HG03103 (cell line): ENCODE measurements around the gene ACOT6.
"Not testable (repeated sequence)": the region's sequence is repeated elsewhere in the genome, so short reads cannot be mapped to it uniquely, and the experiment has no call there.

ENCODE experiments used
- ATAC-seq: cut with Tn5 transposase; IDR thresholded peaks from one replicate; pipeline ENCODE4 v1.9.1; 2021; ENCODE audit warnings: low read depth; ENCODE audit not compliant: unreplicated experiment

The ACOT6 gene

GRCh38 chr14:73637830-73638229, 25.5 kb downstream of the ACOT6 start:
- ATAC-seq: no peak

GRCh38 chr14:73640796-73641365, 28.6 kb downstream of the ACOT6 start:
- ATAC-seq: no peak

DNA sequence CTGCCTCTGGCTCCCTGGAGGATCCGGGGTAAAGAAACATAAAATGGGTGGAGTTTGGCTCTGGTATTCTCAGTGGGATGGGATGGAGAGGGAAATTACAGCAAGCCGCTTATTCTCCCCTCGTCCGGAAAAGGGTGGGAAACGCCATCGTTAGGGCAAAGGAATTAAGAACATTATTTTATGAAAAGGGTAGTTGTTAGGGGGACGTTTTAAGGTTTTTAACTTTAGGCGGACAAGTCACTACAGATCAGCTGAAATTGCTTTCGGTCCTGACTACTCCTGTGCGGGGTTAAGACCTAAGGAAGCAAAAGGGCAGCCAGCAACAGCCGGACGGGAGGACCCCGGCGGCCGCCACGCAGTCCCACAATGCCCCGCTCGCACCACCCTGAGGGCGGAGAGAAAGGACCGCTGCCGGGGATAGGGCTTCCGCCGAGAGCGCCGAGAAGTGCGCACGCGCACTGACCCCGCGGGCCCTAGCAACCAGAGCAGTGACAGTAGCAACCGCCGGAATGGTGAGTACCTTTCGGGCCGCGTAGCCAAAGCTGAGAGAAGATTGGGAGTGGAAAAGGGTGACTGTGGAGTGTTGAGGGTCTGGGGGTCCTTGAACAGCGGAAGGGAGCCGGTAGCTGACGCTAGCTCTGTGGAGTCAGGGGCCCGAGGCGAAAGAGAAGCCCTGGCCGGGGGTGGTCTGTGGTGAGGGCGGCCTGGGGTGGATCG, 32.4 kb downstream of the ACOT6 start, which contains the start of gene DNAL1:
DNAL1 (plus strand) TSS at position 456 of the 717 bp plus-strand sequence; CDS start at position 510, 54 bp downstream.
- peak; percentile 87 for ATAC-seq

DNA sequence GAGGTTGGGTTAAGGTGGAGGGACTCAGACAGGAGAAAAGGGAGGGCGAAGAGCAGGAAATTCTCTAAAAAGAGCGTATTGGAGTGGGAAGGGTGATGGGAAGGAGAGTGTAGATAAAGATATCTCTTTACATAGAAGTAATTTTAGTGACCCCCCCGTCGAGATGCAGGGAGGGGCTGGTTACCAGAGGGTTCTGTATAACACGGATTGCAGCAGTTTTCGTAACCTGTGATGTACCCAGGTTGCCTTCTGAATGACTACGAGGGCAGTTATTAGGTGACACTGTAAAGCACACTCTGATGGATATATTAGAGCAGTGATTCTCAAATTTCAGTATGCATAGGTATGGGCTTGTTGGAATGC, 32.9 kb downstream of the ACOT6 start:
- no peak for ATAC-seq

GRCh38 chr14:73651005-73651404, 38.7 kb downstream of the ACOT6 start:
- ATAC-seq: no peak

GRCh38 chr14:73655851-73656250, 43.5 kb downstream of the ACOT6 start:
- no peak for ATAC-seq

- not testable (repeated sequence) for ATAC-seq
Observed at GRCh38 chr14:73659202-73659601, 46.9 kb downstream of the ACOT6 start.

DNA sequence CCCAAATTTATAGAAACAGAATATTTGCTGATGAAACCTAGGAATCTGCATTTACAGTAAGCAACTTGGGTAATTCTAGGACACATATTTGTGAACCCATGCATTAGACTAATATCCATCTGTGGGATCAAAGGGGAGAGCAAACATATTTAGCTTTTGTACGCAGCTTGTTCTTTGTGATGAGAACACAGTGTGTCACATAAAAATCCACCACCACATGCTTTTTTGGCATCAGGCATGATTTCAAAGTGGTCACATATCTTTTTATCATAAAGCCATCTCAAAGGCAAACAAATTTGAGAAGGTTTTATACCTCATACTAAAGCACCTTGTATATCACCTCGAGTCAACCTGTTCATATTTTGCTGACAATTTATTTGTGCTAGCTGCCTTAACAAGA, 48.2 kb downstream of the ACOT6 start:
- no peak for ATAC-seq

GRCh38 chr14:73661872-73662271, 49.6 kb downstream of the ACOT6 start:
- no peak for ATAC-seq

GRCh38 chr14:73662487-73662943, 50.2 kb downstream of the ACOT6 start:
- ATAC-seq: no peak

GRCh38 chr14:73663548-73664212, 51.4 kb downstream of the ACOT6 start:
- ATAC-seq: no peak

- no peak for ATAC-seq
Observed at GRCh38 chr14:73665130-73665529, 52.8 kb downstream of the ACOT6 start.

- ATAC-seq: no peak
Observed at GRCh38 chr14:73666583-73666982, 54.3 kb downstream of the ACOT6 start.

DNA sequence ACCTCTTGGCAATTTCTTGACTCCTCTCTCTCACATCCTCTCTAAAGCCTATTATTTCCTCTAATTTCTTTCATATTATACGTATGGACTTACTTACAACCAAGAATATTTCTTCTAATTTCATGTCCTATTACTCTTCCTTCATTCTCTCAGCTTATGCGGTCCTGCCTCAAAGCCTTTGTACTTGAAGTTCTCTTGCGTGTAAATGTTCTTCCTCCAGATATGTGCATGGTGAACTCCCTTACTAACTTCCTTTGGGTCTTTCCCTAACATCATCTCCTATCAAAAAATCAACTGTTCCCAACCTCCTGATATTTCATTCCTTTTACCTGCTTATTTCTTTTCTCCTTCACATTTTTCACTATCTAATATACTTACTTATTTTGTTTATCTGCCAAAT, 55.5 kb downstream of the ACOT6 start:
- ATAC-seq: no peak
